Fibroblast of the aortic adventitia (primary cell): ENCODE data around the gene TPI1. TPM values are rescaled to one million over a fixed set of nuclear protein-coding genes. Genes with fewer than 3 reads are reported as not detected.

ENCODE experiments used
- DNase-seq: peaks from one replicate; pipeline ENCODE4 v3.0.0-alpha.2; 2010; ENCODE audit warnings: low read depth
- H3K4me3 ChIP-seq: 2 replicates; pipeline ENCODE4 v1.5.1; 2011; ENCODE audit warnings: low read depth, mild to moderate bottlenecking, control low read depth, low read length, moderate library complexity
- CTCF ChIP-seq: IDR thresholded peaks from 2 replicates; pipeline ENCODE4 v1.5.1; 2011; ENCODE audit warnings: mild to moderate bottlenecking, low read length, control low read depth, inconsistent platforms; ENCODE audit not compliant: insufficient read depth
- total RNA-seq: library from RNA; depleted of rRNA; stranded (reverse); fragments of >200 nt; gene quantifications from 2 replicates; pipeline ENCODE4 v1.2.3, GENCODE V29; 2012; ENCODE audit warnings: low replicate concordance

The TPI1 gene
- total RNA-seq, 1 donor, result 680 TPM

GRCh38 chr12:6821591-6822425 is 45.5 kb upstream of the TPI1 start, which contains the start of gene GPR162:
Gene GPR162 (plus strand): TSS chr12:6821821. CDS start chr12:6823899, 2,078 bp downstream.
- TF ChIP-seq CTCF, result no peak
- DNase-seq, result peak; percentile 48
- peak within 1 kb of the TSS; percentile 65 for H3K4me3 ChIP-seq

GRCh38 chr12:6822426-6823135 is 44.8 kb upstream of the TPI1 start:
- TF ChIP-seq CTCF, result no peak
- no peak for DNase-seq
- H3K4me3 ChIP-seq, result peak overlapping the region; percentile 65

GRCh38 chr12:6823182-6824084 is 43.9 kb upstream of the TPI1 start:
- TF ChIP-seq CTCF, result no peak
- H3K4me3 ChIP-seq, result no peak overlapping the region
- DNase-seq, result no peak

GRCh38 chr12:6824085-6824775 is 43.1 kb upstream of the TPI1 start:
- DNase-seq, result no peak
- H3K4me3 ChIP-seq, result no peak overlapping the region
- no peak for TF ChIP-seq CTCF

GRCh38 chr12:6824901-6825381 is 42.4 kb upstream of the TPI1 start:
- TF ChIP-seq CTCF, result no peak
- peak; percentile 40 for DNase-seq
- H3K4me3 ChIP-seq, result peak overlapping the region; percentile 58
